HG02610 (cell line): Measurements from ENCODE around the gene ANKRD22.

Source experiments
- ATAC-seq: cut with Tn5 transposase; IDR thresholded peaks from one replicate; pipeline ENCODE4 v1.9.1; 2021; ENCODE audit warnings: mild to moderate bottlenecking, moderate library complexity; ENCODE audit not compliant: unreplicated experiment

The ANKRD22 gene

GRCh38 chr10:88879534-88880281, 28.1 kb upstream of the ANKRD22 start, which contains the start of gene STAMBPL1:
Gene STAMBPL1 (plus strand): TSS chr10:88880245. CDS start chr10:88901709, 21,464 bp downstream.
- peak; percentile 60 for ATAC-seq

DNA sequence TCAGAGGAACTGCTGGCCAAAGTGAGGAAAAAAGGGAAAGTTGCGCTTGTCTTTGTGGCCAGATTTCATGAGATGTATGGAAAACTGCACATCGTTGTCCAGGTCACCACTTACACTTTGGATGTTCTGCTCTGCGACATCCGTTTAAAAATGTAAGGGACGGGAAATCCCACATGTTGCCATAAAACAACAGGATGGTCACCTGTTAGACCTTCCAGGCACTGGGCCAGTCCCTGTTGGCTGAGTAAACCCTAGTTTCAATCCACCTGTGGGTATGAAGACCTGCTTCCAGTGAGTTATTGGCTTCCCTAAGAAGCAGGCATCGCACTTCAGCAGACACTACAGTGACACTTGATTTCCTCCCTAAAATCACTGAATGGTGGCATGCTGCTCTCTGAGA, 25.7 kb upstream of the ANKRD22 start:
- ATAC-seq: no peak

DNA sequence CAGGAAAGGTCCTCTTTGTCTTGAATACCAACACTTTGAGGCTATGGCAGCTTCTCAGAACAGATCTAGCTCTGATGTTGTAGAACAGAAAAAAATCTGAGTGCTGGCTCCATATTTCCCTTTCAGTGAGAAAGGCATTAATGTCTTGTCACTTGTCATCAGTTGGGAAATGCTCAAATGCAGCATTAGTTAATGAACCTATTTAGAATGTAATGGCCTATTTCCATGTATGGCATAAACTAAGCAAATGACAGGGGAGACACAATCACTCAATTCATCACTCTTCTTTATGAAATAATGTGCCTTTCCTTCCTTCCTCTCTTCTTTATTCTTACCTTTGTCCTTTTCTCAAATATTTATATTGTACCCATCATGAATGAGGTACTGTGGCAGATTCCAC, 23.4 kb upstream of the ANKRD22 start:
- ATAC-seq: no peak

DNA sequence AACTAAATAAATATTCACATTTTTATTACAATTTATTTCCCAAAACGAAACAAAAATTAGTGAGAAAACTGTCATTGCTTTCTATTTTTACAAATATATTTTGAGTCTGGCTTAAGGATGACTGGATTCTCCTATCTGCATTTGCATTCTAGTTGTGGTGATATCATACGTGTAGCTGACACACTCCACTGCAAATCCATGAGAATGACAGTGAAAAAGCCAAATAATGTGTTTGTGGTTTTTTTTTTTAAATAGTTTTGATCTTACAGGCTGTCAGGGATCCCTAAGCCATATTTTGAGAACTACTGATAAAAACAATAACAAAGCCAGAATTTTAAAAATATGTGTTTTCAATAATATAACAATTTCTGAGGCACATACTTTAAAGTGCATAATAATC, 22.6 kb upstream of the ANKRD22 start:
- no peak for ATAC-seq

- ATAC-seq: no peak
Observed at GRCh38 chr10:88873757-88874156, 22.1 kb upstream of the ANKRD22 start.

DNA sequence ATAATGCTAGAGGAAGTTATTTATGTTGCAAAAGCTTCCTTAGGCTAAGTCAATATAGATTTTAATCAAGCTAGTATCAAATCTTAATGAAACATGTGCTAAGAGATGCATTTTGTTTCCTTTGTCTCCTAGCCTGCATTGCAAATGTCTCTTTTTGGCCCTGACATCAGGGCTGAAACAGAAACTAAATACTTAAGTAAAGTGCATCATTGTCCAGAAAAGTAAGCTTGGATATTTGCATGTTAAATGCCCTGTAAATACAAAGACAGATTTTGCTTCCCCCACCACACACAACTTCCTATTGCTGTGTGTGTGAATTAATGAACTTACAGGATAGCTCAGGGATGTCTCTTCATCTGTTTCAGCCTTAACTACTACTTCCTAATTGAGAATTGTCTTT, 18.4 kb upstream of the ANKRD22 start:
- peak; percentile 62 for ATAC-seq

DNA sequence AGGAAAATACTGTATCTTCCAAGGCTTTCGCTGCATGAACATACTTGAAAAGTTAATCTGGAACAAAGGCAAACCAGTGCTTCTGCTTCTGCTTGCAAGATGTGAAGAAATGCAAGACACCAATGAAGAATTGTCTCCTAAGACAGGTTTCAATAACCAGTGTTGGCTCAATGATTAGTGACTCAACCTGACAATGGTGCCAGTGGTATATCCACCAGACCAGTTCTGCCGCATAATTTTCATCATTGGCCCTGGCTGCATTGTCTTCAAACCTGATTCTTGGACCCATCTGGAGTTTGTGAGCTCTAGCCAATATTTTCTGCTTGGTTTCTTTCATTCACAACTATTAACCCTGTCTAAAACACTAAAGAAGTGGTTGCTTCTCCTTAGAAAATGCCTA, 14.8 kb upstream of the ANKRD22 start:
- no peak for ATAC-seq

DNA sequence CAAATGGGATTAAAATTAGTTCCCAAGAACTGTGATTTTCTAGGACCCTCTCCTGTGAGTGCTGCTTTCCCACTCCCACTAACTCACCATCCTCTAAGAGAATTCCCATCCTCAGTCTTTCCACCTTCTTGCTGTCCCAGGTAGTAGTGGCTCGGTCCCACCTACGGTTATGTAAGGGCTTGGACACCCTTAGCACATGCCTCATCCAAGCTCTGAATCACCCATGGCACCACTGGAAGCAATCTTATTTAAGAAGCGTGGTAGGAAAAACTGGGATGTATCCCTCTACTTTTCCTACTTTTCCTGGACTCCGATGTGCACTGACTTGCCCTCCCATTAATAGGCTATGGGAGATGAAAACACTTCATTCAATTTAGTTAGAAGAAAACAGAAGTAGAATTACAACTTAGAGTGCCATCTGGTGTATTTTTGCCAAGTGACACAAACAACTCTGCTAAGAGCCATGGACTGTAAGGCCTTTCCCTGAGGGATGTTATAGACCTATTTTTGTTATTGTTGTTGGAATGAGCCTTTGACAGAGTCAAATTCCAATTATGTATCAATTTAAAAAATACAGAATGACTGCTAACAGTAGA, 13.7 kb upstream of the ANKRD22 start:
- no peak for ATAC-seq

DNA sequence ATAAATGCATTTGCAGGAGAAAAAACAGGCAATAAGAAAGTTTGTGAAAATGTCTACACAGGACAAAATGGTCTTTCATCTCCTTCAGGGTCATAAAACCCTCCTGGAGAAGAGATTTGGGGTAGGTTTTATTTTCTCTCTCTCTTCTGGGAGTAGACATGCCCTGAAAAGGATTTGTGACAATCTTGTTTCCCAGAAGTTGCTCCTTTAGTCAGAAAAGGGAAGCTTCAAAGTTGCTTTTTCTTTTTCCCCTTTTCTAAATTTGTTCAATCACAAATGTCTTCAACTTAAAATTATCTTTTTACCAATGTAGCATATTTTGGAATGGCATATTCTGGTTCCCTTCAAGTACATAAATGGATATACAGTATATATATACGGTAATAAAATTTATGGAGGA, 9.4 kb upstream of the ANKRD22 start:
- no peak for ATAC-seq

DNA sequence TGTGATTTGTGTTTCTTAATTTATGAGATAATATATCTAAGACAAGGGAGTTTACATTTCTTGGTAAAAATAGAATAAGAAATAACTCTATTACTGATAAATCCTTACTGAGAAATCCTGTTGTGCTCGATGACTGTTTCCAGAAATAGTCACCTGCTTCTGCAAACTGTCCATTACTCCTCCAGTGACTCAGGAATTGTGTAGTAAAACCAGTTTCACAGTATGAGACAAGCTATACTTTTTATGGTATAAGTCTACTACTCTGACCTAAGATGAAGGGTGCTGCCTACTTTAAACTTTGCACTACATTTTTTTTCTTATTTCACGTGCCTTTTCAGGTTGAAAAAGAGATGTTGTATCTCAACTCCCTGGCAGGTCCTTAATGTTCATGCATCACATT, 6.8 kb upstream of the ANKRD22 start:
- no peak for ATAC-seq

DNA sequence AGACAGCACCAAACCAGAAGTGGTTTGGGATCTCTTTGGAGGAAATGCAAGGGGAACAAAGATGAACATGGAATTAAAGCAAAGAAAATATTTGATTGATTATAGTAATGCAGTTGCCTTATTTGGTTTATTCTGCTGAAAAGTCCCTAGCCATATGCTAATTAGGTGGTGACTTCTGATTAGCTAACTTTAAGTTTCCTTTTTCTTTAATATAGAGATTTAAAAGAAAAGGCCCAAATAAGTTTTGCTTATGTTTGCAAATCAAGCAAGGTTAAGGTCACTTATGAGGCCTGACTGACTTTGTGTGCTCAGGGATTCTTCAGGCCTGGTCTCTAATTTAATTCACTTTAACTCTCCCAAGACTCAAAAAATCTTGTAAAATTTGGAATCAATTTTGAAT, 6.2 kb upstream of the ANKRD22 start:
- ATAC-seq: no peak

DNA sequence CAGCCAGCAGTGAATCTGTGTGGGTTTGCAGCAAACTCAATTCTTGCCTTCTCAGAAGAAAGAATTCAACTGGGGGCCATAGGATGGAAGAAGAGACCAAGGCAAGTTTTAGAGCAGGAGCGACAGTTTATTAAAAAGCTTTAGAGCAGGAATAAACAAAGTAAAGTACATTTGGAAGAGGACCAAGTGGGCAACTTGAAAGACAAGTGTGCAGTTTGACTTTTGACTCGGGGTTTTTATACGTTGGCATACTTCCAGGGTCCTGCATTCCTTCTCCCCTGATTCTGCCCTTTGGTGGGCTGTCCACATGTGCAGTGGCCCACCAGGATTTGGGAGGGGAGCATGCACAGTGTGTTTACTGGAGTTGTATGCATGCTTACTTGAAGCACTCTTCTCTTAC, 3.0 kb upstream of the ANKRD22 start:
- ATAC-seq: no peak

DNA sequence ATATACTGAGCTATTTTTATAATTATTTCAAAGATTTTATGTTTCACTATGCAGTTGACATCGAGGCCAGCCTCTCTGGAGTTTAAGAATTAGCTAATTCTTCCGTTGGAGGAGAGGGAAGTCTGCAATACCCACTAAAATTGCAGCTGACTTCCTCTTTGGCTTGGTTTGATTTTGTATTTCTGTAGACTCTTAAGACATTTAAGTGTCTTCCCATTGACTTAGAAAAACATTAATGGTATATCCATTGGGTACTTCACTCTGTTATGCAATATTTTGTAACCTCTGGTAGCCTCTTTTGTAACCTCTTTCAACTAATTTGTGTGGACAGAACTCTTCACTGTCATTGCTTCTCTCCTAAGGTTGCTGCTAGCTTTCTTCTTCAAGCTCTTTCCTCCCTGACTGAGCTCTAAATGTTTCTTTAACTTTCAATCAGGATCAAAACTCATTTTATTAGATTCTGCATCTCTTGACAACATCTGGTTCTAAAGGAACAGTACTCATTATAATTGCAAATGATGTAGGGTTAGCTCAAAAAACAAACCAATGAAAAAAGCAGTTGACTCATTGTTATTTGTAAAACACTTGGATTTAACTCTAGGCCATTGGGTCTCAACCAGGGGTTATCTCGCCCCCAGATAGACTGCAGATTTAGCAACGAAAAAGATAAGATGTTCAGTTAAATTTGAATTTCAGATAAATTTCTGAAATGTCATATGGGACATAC, 1.7 kb upstream of the ANKRD22 start:
- ATAC-seq: no peak

- ATAC-seq: no peak
Observed at GRCh38 chr10:88852327-88852726, 683 bp upstream of the ANKRD22 start.

DNA sequence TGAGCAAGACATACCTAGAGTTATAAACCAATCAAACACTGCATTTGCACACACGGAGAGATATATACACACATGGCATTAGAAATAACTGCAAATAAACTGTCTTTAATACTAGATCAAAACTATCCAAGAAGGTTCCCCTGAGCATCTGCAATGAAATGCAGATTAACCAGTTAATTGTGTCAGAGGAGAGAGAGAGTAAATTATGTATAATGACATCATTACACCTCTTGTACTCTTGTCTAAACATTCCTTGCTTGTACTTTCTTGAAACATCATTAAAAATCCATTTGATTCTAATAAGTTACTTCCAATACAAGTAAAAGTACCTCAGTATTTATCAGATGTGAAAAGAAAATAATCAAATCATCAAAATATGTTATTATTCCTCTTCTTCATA, 932 bp downstream of the ANKRD22 start:
- ATAC-seq: no peak

DNA sequence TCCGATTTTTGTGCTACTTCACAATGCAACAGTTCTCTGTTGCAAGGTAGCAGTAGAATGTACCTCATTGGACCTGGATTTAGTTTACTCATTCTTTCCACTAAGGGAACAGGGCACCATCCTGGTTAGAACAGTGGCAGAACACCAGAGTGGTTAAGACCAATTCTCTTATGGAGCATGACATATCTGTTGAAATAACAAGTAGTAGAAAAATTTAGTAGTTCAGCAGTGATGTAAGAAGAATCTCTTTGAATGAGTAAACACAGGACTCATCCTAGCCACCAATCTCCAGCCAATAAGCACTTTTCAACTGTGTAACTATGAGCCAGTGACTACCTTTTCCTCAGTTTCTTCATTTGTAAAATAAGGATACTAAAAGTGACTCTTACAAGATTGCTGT, 2.4 kb downstream of the ANKRD22 start:
- ATAC-seq: no peak

DNA sequence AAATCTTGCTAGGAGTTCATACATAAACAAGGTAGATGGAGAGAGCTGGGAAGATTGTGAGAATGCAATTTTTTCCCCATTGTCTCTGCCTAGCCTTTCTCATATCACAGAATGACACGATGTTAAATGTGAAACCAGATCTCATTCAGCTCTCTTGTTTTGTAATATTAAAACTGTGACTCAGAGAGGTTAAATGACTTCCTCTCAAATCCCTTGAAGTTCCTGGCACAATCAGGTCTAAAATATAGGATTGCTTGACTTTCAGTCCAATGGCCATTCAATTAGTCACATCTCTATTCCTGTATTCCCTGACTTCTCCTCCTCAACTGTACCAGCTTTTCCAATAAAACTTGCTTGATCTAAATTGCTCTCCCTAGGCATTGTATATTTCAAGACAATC, 3.1 kb downstream of the ANKRD22 start:
- peak; percentile 71 for ATAC-seq

GRCh38 chr10:88843171-88843570, 8.5 kb downstream of the ANKRD22 start:
- no peak for ATAC-seq

DNA sequence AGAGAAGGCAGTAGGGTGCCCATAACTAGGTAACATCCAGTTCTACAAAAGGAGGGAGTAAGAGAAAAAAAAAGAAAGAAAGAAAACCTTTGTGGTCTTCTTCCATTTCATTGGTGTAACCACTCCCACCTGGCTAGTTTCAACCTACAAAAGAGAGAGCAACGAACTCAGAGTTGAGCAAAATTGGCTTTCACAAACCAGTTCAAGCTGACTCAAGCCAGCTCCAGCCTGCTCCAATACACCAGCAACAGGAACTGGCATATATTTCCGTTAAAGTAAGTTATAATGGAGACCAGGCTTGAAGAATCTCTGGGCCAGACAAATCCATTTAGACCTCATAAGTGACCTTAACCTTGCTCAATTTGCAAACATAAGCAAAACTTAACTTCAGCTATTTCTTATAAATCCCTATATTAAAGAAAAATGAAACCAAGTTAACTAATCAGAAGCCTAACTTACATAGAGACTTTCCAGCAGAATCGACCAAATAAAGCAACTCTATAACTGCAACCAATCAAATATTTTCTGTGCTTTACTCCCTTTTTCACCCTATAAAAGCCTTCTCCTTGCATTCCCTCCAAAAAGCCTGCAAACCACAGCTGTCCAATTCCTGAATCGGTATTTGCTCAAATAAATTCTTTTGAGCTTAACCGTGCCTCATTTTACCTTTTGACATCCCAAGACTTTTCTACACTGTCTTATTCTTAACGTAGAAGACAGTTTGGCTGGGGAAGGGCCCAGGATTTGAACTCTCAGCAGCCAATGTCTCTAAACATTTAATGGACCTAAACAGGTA, 10.1 kb downstream of the ANKRD22 start:
- no peak for ATAC-seq

DNA sequence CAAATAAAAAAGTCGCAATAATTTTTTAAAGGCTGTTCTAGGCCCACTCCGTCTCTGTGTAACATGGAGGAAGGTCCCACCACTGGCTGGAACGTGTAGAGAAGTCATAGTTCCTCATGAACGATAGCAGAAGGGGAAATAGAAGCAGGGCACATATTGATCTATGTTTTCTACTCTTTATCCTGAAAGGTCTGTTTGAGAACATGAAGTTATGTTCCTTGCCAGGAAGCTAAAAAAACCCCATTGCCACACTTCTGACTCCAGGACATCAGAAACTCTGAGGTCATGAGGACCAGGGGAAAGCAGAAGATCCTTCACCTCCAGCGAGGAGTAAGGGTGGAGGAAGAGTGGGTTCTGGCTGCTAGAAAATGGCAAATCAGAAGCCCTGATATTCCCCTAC, 10.8 kb downstream of the ANKRD22 start:
- no peak for ATAC-seq

- ATAC-seq: no peak
Observed at GRCh38 chr10:88840104-88840503, 11.5 kb downstream of the ANKRD22 start.
